ENCODE measurements around the gene ASB3. TPM values are rescaled to one million over a fixed set of nuclear protein-coding genes. Genes with fewer than 3 reads are reported as not detected.
A peak's percentile ranks its signal among the peaks of the same experiment; 100 is the strongest.

Gene ASB3
- total RNA-seq, 2 donors from 2014 or later = 37.9 to 40.3 TPM

GRCh38 chr2:53785366-53785765 is 1.4 kb downstream of the ASB3 start:
- TF ChIP-seq CTCF (conservative IDR thresholded peaks at IDR 0.05) = no peak
- H3K36me3 ChIP-seq (ENCODE audit: control insufficient read depth, insufficient read depth, low read length) = peaks cover 5% of the 10 kb centered on the region
- no peaks in the 10 kb centered on the region for H3K27me3 ChIP-seq (ENCODE audit: control insufficient read depth, insufficient read depth, low read length, poor library complexity, severe bottlenecking)
- DNase-seq = no peak
- no peaks in the 10 kb centered on the region for H3K9me3 ChIP-seq (ENCODE audit: control insufficient read depth, low read length)
- H3K27me3 Mint-ChIP-seq (ENCODE audit: insufficient read depth) = no peaks in the 10 kb centered on the region
- peak overlapping the region; percentile 89 for H3K4me3 ChIP-seq (ENCODE audit: low read length)
- H3K9me3 Mint-ChIP-seq = no peaks in the 10 kb centered on the region
- 75 to 87% methylated on average over 5 to 11 of the region's 11 CpGs for WGBS, 2 experiments (ENCODE audit: insufficient coverage in 1 of 2, insufficient read length in 1 of 2)
- peaks cover 29% of the 10 kb centered on the region for H3K4me1 Mint-ChIP-seq
- H3K4me3 Mint-ChIP-seq = peak overlapping the region; percentile 88
- peak overlapping the region; percentile 58 for H3K27ac Mint-ChIP-seq
- H3K36me3 Mint-ChIP-seq (ENCODE audit: low read depth) = peaks cover 14% of the 10 kb centered on the region
- peak overlapping the region; percentile 86 for H3K9ac ChIP-seq (ENCODE audit: extremely low read depth, low read length, poor library complexity, severe bottlenecking)
- H3K4me1 ChIP-seq (ENCODE audit: control insufficient read depth, insufficient read depth, low read length) = no peaks in the 10 kb centered on the region
- no peak overlapping the region for H3K27ac ChIP-seq (ENCODE audit: low read depth, low read length)

DNA sequence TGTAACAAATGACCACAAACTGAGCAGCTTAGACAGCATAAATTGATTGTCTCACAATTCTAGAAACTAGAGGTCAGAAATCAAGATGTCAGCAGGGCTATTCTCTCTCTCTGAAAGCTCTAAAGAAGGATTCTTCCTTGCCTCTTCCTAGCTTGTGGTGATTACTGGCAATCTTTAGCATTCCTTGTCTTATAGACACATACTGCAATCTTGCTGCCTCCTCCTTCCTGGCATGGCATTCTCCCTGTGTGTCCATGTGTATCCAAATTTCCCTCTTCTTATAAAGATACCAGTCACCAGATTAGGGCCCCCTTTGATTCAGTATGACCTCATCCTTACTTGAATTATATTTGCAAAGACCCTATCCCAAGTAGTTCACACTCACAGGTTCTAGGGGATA is 2.3 kb downstream of the ASB3 start:
- Histone ChIP-seq H3K27ac (ENCODE audit: low read depth, low read length) (no peak overlapping the region), H3K27me3 (ENCODE audit: control insufficient read depth, insufficient read depth, low read length, poor library complexity, severe bottlenecking) (no peaks in the 10 kb centered on the region), H3K9ac (ENCODE audit: extremely low read depth, low read length, poor library complexity, severe bottlenecking) (no peak overlapping the region), H3K4me3 (ENCODE audit: low read length) (peak overlapping the region; percentile 89), H3K36me3 (ENCODE audit: control insufficient read depth, insufficient read depth, low read length) (peaks cover 8% of the 10 kb centered on the region), H3K9me3 (ENCODE audit: control insufficient read depth, low read length) (no peaks in the 10 kb centered on the region), H3K4me1 (ENCODE audit: control insufficient read depth, insufficient read depth, low read length) (peaks cover 2% of the 10 kb centered on the region)
- Mint-ChIP-seq H3K36me3 (ENCODE audit: low read depth) (peaks cover 22% of the 10 kb centered on the region), H3K27me3 (ENCODE audit: insufficient read depth) (no peaks in the 10 kb centered on the region), H3K27ac (peak overlapping the region; percentile 9), H3K9me3 (no peaks in the 10 kb centered on the region), H3K4me3 (peak overlapping the region; percentile 88), H3K4me1 (peaks cover 32% of the 10 kb centered on the region)
- DNase-seq = no peak
- TF ChIP-seq CTCF (conservative IDR thresholded peaks at IDR 0.05) = no peak

DNA sequence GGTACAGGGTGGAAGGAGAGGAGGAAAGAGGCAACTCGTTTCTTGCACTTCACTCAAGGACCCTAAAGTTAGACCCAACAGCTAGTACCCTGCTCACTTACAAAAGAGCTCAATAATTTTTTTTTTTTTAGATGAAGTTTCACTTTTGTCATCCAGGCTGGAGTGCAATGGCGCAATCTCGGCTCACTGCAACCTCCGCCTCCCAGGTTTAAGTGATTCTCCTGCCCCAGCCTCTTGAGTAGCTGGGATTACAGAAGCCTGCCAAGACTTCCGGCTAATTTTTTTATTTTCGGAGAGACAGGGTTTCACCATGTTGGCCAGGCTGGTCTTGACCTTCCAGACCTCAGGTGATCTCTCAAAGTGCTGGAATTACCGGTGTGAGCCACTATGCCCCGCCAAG is 4.1 kb downstream of the ASB3 start:
- Histone ChIP-seq H3K4me3 (ENCODE audit: low read length) (no peak overlapping the region), H3K27me3 (ENCODE audit: control insufficient read depth, insufficient read depth, low read length, poor library complexity, severe bottlenecking) (no peaks in the 10 kb centered on the region), H3K4me1 (ENCODE audit: control insufficient read depth, insufficient read depth, low read length) (peaks cover 2% of the 10 kb centered on the region), H3K36me3 (ENCODE audit: control insufficient read depth, insufficient read depth, low read length) (peaks cover 17% of the 10 kb centered on the region), H3K9ac (ENCODE audit: extremely low read depth, low read length, poor library complexity, severe bottlenecking) (no peak overlapping the region), H3K9me3 (ENCODE audit: control insufficient read depth, low read length) (no peaks in the 10 kb centered on the region), H3K27ac (ENCODE audit: low read depth, low read length) (no peak overlapping the region)
- no peak overlapping the region for H3K27ac Mint-ChIP-seq
- peaks cover 33% of the 10 kb centered on the region for H3K36me3 Mint-ChIP-seq (ENCODE audit: low read depth)
- H3K9me3 Mint-ChIP-seq = no peaks in the 10 kb centered on the region
- TF ChIP-seq CTCF (conservative IDR thresholded peaks at IDR 0.05) = no peak
- H3K4me1 Mint-ChIP-seq = peaks cover 29% of the 10 kb centered on the region
- H3K27me3 Mint-ChIP-seq (ENCODE audit: insufficient read depth) = no peaks in the 10 kb centered on the region
- no peak for DNase-seq
- no peak overlapping the region for H3K4me3 Mint-ChIP-seq
- WGBS, 2 experiments (ENCODE audit: insufficient coverage in 1 of 2, insufficient read length in 1 of 2) = 90 to 94% methylated on average over 7 to 8 of the region's 8 CpGs
